ELF-1 (cell line): ENCODE results near the gene NPC1.
A peak's percentile ranks its signal among the peaks of the same experiment; 100 is the strongest.

Experiments used
- DNase-seq: peaks from one replicate; pipeline ENCODE4 v3.0.0-alpha.2; 2016; ENCODE audit warnings: low read depth, low spot score

Gene NPC1

DNA sequence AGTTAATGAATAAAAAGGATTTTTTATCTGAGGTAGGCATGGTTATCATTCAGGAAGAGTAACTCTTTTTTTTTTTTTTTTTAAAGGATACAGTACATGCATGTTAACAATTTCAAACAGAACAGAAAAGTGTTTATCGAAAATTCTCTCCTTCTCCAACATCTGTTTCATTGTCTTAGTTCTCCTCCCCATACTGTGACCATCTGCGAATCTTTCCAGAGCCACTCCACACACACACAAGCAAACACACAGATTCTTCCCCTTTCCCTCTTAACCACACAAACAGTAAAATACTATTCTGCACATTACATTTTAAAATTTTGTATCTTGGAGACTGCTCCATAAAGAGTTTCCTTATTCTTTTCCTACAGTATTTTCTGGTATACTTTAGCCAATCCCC, 38.0 kb downstream of the NPC1 start:
- DNase-seq, result no peak

DNA sequence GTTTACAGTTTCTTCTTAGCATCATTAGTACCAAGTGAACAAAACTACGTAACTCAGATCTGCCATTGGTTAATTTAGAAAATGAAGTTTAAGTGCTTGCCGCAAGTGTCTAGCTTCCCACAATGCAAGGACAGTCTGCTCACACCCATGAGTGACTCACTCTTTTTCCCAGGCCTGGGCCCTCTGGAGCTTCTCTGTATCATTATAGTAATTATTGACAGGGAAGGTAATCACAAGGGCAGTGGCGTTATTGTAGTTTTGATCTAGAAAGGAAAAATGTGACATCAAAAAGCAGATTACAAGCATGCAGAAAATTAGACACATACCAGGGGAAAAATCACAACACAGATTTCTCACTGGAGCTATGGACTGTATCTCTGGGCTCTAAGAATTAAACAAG, 38.5 kb downstream of the NPC1 start:
- no peak for DNase-seq

DNA sequence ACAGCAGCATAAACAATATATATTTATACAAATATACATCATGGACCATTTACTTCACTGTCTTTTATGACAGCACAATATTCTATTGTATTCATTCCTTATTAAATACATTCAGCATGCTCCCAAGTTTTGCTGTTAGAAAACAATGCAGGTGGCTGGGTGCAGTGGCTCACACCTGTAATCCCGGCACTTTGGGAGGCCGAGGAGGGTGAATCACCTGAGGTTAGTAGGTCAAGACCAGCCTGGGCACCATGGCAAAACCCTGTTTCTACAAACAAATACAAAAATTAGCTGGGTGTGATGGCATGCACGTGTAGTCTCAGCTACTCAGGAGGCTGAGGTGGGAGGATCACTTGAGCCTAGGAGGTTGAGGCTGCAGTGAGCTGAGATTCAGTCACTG, 39.0 kb downstream of the NPC1 start:
- DNase-seq, result no peak

DNA sequence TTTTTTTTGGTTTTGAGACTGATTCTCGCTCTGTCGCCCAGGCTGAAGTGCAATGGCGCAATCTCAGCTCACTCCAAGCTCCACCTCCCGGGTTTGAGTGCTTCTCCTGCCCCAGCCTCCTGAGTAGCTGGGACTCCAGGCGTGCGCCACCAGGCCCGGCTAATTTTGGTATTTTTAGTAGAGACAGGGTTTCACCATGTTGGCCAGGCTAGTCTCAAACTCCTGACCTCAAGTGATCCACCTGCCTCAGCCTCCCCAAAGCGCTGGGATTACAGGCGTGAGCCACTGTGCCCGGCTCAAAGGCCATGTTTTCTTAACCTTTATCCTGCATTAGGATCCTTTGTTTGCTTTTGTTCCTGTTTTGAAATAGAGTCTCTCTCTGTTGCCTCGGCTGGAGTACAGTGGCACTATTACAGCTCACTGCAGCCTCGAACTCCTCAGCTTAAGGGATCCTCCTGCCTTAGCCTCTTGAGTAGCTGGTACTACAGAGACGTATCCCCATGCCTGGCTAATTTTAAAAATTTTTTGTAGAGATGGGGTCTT, 41.0 kb downstream of the NPC1 start:
- DNase-seq, result no peak

DNA sequence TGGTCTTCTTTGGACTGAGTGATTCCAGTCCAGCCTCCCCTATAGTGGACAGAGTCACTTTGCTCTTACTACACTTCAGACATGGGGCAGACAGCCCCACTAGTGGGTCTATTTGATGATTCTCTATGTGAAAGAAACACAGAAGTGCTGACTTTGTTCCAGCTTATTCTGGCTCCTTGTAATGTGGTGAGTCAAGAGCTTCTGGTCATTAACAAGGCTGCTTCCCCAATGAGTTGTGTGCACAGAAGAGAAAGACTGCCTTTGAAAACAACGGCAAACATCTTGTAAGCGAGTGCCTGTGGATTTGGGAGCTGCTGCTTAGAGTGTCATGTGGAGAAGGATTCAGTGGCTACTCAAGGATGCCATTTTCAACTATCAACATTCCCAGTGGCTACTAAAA, 43.8 kb downstream of the NPC1 start:
- DNase-seq, result no peak

DNA sequence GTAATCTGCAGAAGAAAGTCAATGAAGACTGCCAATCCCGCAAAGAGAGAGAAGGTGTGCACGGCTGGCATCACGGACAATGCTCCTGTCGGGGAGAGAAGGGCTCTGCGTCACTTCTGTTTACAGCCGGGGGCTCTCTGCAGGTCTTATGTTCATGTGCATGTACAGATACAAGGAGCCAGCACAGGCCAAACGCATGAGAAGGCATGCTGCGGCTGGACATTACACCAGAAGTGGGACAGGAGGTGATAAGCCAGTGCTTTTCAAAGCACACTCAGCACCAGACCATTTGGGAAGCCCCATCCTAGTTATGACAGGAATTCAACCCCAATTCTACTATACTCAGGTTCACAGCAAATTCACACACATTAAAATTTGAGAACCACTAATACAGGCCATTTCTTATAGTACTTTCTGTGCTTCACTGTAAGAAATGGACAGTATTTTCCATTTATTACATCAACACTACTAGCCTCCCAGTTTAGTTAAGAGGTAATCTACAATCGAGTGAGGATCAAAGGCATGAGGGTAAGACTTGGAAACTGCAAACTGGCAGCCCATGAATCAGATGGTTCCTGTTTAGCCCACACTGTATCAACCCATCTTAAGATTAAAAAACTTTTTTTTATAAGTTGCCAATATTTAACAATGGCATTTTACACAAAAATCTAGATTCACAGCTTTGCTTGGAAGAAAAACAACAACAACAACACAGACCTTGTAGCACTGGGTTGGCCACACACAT, 44.8 kb downstream of the NPC1 start:
- peak; percentile 19 for DNase-seq

DNA sequence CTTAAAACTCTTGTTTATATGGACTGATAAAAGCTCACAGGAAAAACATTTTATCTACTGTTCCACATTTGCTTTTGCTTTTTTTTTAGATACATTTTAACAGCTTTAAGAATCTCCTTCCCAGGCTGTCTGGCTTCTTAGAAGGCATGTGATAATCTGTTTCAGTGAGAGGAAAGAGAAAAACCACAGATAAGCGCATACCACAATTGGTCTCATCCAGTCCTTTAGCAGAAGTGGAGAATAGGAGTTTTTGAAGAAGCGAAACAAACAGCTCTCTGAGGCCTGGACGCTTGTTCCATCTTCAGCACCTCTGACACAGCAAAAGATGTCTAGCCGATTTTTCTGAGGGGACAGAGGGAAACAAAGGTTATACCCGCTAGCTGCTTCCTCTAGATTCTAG, 45.4 kb downstream of the NPC1 start:
- no peak for DNase-seq

DNA sequence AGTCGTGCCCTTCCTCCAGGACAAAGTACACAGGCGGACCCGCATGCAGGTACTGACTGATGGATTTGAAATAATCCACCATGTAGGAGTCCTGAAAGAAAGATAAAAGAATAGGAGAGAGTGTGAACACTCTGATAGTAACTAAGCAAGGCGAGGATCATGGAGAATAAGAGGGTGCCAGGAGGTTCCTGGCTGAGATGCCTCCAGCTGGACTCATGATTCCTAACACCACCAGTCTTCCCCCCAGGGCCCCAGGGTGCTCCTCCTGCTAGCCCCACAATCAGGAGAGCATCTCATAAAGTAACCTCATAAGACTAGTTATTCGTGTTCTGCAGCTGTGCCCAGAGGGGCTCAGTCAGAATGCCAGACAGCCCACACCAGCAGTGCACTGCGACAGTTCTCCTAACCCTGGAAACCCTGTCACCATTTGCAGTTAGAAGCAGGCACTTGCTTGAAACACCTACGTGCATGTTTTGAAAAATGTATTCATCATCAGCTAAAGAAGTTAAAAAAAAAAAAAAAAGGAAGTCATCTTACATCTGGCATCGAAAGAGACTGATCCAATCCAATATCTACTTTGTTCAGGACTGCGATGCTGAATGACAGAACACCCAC, 46.3 kb downstream of the NPC1 start:
- DNase-seq, result no peak

DNA sequence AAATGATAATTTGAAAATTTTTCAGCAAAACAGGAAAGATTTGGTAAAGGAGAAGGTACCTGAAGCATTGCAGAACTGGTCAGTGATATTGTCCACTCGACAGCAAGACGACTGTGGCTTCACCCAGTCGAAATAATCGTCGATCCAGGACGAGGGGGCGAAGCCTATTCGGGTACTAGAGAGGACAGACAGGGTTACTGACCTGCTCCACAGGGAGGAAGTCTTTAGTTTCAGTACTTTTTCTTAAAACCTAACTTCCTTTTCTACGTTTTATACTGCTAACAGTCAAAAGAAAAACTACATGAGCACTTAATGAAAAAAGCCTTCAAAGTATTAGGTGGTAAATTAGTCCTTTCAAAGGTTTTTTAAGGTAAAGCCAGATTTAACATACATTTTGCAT, 47.0 kb downstream of the NPC1 start:
- DNase-seq, result no peak

DNA sequence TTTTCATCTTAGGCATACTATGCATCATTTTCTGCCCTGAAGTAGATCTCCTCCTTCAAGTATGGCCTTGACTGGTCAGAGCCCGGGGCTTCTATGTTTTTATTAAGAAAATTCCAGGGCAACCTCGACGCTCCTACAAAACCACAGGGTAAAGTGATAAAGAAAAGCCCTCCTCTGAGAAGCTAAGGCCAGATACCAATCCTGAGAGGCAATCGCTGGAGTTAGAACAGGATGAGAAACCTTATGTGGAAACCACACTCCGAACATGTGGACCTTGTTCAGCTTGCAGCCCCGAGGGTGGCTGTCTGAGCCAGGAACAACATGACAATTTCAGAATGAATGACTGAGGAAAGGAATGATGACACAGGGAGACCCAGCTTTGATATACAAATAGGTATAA, 47.4 kb downstream of the NPC1 start:
- DNase-seq, result no peak

DNA sequence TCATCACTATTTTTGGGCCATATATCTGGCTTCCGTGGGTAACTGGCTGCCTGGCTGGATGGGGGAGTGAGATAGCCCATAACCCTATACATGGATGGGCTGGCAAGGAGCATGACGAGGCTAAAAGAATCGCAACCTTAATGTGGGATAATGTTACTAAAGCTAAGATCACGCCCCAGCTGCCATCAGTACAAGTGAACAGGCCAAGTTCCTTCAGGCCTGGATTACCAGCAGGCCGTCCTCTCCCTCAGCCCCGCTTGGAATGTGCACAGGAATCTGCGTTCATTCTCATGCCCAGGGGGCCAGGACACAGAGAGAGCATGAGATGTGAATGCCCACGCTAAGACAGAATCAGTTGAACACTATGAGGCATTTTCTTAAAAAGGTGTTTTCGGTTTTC, 48.3 kb downstream of the NPC1 start:
- no peak for DNase-seq

DNA sequence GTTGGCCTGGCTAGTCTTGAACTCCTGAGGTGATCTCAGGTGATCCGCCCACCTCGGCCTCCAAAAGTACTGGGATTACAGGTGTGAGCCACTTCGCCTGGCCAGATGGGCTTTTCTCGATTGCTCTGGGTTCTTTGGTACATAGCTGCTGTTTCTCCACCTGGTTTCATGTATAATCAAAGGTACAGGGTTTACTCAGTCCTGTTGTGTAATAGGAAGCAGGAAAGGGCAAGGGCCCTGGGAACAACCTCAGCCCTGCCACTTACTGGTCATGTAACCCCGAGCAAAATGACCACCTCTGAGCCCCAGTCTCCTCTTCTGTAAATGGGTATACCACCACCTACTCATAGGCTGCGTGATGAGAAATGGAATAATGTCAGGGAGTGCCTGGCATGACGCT, 49.0 kb downstream of the NPC1 start:
- DNase-seq, result no peak

DNA sequence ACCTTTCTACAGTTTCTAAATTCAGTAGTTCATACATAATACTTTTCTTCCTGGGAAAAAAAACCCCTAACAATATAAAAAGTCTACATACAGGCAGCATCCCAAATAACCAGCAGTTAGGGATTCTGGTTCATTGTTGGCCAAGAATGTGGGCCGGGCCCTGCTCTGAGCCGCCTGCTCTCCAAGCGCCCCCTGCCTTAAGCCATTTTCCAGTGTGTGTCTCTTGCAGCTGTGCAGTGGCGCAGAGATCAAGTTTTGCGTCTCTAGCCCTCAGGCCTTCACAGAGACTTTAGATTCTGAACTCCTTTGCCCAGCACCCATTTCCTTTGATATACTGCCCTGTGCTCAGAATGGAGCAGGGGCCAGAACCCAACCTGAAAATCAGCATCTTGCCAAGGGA, 50.1 kb downstream of the NPC1 start:
- peak; percentile 27 for DNase-seq

DNA sequence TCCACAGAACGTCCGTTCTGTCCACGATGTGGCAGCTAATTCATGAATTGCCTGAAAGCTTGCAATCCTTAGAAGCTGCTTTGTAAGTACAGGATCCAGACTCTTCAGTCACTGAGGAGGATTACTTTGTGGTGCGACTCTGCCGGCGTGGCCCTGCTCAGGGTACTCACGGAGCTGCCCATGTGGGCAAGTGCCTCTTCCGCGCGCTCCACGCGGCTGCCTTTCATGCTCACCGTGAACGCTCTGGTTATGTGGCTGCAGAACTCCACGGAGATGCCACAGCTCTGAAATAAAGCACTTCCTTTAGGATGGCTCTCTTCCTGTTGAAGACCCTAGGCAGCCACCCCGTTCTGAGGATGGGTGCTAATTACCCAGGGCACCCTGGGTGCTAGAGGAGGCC, 52.0 kb downstream of the NPC1 start:
- no peak for DNase-seq

DNA sequence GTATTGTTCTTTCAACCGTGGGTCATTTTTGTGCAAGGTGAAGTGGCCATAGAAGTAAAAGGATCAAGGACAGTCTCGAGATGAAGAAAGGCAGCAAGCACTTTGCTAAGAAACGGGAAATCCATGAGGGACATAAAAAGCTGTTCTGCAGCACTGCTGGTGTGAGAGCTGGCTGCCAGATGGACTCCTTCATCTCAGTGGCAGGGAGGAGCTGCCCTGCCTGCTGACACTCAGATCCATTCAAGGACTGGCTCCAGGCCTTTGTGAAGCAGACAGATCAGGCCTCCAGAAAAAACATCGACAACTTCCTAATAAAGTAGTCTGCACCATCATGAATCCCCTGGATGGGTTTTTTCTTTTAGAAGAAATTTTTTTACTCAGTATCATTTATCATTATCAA, 53.5 kb downstream of the NPC1 start:
- no peak for DNase-seq

DNA sequence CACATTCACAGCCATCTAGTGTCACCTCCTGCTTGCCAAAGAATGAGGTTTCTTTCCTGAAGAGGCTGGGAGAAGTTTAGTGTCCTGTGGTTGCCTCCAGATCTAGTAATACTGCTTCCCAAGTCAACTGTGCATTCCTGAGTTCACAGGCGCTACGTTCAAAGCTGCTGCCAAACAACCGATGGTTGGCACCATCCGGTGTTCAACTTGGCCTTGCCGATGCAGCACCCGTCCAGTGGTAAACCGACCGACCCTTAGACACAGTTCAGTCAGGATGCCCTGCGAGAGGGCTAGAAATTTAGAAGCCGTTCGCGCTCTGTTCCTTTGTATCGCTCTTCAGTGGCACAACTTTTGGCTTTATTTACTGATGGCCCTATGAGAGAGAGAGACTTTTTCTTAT, 54.4 kb downstream of the NPC1 start:
- no peak for DNase-seq

DNA sequence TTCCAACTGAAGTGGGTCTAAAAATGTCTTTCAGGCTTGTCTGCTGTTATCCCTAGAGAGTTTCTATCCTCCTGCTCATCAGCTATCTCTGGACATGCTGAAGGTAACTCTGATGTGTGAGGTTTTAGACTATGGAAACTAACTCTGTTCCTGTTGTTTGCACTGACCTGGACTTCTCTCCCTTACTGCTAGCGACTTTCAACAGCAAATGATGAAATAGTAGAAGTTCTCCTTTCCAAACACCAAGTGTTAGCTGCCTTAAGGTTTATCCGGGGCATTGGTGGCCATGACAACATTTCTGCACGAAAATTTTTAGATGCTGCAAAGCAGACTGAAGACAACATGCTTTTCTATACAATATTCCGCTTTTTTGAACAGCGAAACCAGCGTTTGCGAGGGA, 56.1 kb downstream of the NPC1 start:
- DNase-seq, result no peak

DNA sequence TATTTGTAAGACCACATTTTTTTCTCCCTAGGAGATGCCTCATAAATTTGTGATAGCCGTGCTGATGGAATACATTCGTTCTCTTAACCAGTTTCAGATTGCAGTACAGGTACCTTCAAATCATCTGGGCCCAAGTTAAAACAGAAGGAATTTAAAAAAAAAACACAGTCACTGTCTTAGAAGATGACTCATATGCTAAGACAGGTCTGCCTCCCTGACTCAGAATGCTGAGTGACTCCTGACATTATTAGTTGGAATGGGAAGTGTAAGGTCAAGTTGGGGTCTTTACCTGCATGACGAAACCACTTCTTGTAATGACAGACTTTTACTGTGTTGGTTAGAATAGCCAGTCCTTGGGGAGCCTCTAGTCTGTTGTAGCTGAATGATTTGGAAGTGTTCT, 56.7 kb downstream of the NPC1 start:
- no peak for DNase-seq

DNA sequence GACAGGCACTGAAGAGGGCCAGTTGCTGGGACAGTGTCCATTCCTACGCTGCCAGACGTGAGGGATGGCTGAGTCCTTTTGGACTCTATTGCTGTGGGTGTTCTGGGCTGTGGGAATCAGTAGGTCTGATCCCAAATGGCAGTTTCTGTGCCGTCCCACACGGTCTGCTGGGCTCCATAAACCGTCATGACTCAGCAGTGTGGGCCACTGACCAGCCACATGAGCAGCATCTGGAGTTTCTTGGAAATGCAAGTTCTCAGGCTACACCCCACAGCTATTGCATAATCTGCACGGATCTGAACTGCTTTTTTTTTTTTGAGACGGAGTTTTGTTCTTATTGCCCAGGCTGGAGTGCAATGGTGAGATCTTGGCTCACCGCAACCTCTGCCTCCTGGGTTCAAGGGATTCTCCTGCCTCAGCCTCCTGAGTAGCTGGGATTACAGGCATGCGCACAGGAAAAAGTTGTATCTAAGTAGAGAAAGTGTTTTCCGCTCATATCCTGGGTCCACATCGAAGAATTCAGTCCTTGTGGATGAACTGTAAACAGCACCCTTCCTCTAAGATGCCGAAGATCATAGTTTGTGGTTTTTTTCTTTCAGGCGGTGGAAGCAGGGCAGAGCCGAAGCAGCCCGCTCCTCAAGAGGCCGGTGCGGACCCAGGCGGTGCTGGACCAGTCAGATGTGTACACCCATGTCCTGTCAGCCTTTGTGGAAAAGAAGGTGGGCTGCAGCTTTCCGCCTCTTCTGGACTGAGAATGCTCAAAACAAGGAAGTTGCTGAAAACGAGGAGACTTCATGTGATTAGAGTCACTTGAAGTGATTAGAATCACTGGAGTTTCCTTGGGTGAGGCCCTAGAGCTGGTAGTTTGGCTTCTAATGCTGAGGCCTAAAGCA, 57.5 kb downstream of the NPC1 start:
- DNase-seq, result no peak

DNA sequence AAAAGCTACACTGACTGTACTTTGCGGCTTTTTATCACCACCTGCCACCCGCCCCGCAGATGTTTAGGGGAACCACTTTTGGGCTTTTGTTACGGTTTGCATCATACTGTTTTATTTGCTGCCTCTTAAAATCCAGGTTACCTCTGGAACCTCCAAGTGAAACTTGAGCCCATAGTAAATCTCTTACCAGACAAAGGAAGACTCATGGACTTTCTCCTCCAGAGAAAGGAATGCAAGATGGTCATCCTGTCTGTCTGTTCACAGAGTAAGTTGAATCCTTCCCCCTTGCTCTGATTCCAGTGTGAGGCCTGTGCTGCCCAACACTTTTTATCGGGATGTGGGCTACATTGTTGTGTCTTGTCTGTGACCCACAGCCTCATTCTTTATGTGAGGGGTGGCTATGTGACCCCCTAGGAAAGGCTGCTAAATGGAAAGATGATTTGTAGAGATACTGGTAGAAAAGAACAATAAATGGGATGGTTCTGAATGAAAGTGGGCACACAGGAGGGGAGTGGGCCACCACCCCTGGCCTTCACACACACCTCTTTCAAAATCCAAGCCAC, 59.7 kb downstream of the NPC1 start:
- DNase-seq, result no peak

DNA sequence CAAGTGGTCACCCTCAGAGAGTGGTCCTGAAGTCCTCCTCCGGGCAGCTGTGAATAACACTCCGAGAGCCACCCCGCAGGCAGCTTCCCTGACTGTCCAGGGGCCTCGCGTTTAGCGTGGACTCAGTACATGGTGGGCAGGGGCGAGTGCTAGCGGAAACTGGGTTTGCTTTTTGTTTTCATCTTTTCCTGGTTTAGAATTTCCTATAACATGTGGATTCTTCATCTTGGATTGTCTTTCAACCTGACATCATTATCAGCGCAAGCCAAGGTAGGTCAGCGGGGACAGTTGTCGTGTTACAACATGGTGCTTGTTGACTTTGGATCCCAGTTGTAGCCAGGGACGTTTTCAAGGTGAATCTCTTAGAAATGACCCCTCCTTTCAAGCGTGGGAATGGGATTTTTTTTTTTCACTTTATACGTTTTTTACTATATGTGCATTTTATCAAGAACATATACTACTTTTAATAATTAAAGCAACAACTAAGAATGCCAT, 62.0 kb downstream of the NPC1 start:
- no peak for DNase-seq
